ENCODE measurements around the gene JPT2.

Gene JPT2

GRCh38 chr16:1677942-1678499 lies at the start of gene JPT2:
Gene JPT2 (plus strand): TSS chr16:1678279. CDS start chr16:1678313, 34 bp downstream.
- peak; percentile 100 for DNase-seq (ENCODE audit: low spot score)

GRCh38 chr16:1630450-1631213 lies 47.4 kb upstream of the JPT2 start:
- no peak for DNase-seq (ENCODE audit: low spot score)

GRCh38 chr16:1631230-1631629 lies 46.8 kb upstream of the JPT2 start:
- no peak for DNase-seq (ENCODE audit: low spot score)

GRCh38 chr16:1631931-1632637 lies 46.0 kb upstream of the JPT2 start:
- DNase-seq (ENCODE audit: low spot score) = no peak

GRCh38 chr16:1632638-1632970 lies 45.5 kb upstream of the JPT2 start:
- DNase-seq (ENCODE audit: low spot score) = no peak

GRCh38 chr16:1633310-1633709 lies 44.8 kb upstream of the JPT2 start:
- no peak for DNase-seq (ENCODE audit: low spot score)

- no peak for DNase-seq (ENCODE audit: low spot score)
Observed at GRCh38 chr16:1634541-1634940, 43.5 kb upstream of the JPT2 start.

- DNase-seq (ENCODE audit: low spot score) = no peak
Observed at GRCh38 chr16:1635070-1635469, 43.0 kb upstream of the JPT2 start.

- no peak for DNase-seq (ENCODE audit: low spot score)
Observed at GRCh38 chr16:1637526-1637925, 40.6 kb upstream of the JPT2 start.

- DNase-seq (ENCODE audit: low spot score) = no peak
Observed at GRCh38 chr16:1638757-1639156, 39.3 kb upstream of the JPT2 start.

GRCh38 chr16:1639282-1639681 lies 38.8 kb upstream of the JPT2 start:
- DNase-seq (ENCODE audit: low spot score) = no peak

GRCh38 chr16:1639860-1640259 lies 38.2 kb upstream of the JPT2 start:
- no peak for DNase-seq (ENCODE audit: low spot score)

GRCh38 chr16:1640261-1640941 lies 37.7 kb upstream of the JPT2 start:
- no peak for DNase-seq (ENCODE audit: low spot score)

- no peak for DNase-seq (ENCODE audit: low spot score)
Observed at GRCh38 chr16:1641261-1641660, 36.8 kb upstream of the JPT2 start.

GRCh38 chr16:1642148-1642547 lies 35.9 kb upstream of the JPT2 start:
- DNase-seq (ENCODE audit: low spot score) = no peak

GRCh38 chr16:1642753-1643152 lies 35.3 kb upstream of the JPT2 start:
- no peak for DNase-seq (ENCODE audit: low spot score)

GRCh38 chr16:1643521-1643920 lies 34.6 kb upstream of the JPT2 start:
- DNase-seq (ENCODE audit: low spot score) = no peak

GRCh38 chr16:1645914-1646525 lies 32.1 kb upstream of the JPT2 start:
- DNase-seq (ENCODE audit: low spot score) = no peak

- no peak for DNase-seq (ENCODE audit: low spot score)
Observed at GRCh38 chr16:1647856-1648255, 30.2 kb upstream of the JPT2 start.

GRCh38 chr16:1650131-1650530 lies 27.9 kb upstream of the JPT2 start:
- DNase-seq (ENCODE audit: low spot score) = no peak

GRCh38 chr16:1651094-1651973 lies 26.7 kb upstream of the JPT2 start:
- DNase-seq (ENCODE audit: low spot score) = no peak

GRCh38 chr16:1651974-1652312 lies 26.1 kb upstream of the JPT2 start:
- DNase-seq (ENCODE audit: low spot score) = no peak

Measured in iPS-NIHi11 (cell line).